Skeletal muscle satellite cell (primary cell): ENCODE measurements around the gene MTMR2.

Experiments used
- H3K27me3 ChIP-seq: 2 replicates; pipeline ENCODE4 v1.7.0; 2013; ENCODE audit warnings: low read length; ENCODE audit not compliant: control insufficient read depth, insufficient read depth
- H3K36me3 ChIP-seq: 2 replicates; pipeline ENCODE4 v1.7.0; 2013; ENCODE audit warnings: mild to moderate bottlenecking, control low read depth, low read length; ENCODE audit not compliant: insufficient read depth
- H3K4me1 ChIP-seq: 2 replicates; pipeline ENCODE4 v1.7.0; 2013; ENCODE audit warnings: low read length; ENCODE audit not compliant: control insufficient read depth, insufficient read depth
- H3K4me2 ChIP-seq: 2 replicates; pipeline ENCODE4 v1.7.0; 2013; ENCODE audit warnings: mild to moderate bottlenecking, low read length
- H3K4me3 ChIP-seq: 2 replicates; pipeline ENCODE4 v1.7.0; 2013; ENCODE audit warnings: low read length
- H3K9ac ChIP-seq: 2 replicates; pipeline ENCODE4 v1.7.0; 2013; ENCODE audit warnings: mild to moderate bottlenecking, low read depth, low read length, moderate library complexity
- H3K9me3 ChIP-seq: replicated peaks from 2 replicates; pipeline ENCODE4 v1.7.0; 2013; ENCODE audit warnings: mild to moderate bottlenecking, control low read depth, low read length

The MTMR2 gene

DNA sequence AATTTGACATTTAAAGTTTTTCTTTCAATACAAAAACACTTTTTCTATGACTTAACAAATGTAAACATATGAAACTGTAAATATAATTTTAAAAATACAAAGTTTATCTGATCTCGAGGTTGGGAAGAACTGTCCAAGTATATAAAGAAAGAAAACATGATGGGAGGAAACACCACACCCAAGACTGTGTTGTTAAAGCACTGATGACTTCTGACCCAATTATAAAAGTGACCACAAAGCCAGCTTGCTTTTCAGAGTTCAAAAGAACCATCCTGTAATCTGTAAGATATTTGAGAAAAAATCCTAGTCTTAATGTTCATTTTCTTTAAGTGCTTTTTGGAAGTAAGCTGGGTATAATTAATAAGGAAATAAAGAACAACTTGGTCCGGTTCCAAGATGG, 118.0 kb downstream of the MTMR2 start:
- no peaks in the 10 kb centered on the region for H3K4me1 ChIP-seq
- no peak overlapping the region for H3K9ac ChIP-seq
- H3K4me2 ChIP-seq: no peak overlapping the region

DNA sequence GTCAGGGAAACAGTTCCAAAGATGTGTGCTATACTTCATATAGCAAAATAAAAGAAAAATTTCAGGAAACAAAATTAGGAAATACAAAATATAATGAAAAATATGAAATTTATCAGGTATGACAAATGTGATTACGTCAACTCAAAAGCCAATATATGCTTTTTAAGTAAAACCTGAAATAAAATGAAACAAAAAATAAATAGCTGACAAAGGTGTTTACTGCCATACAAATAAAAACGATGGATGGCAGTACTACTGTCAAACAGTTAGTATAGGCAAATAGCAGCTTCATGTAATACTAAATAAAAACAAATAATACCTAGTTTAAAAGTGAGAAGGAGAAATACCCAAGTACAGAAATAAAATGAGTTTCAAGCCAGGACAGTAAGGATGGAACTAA, 119.9 kb downstream of the MTMR2 start:
- Histone ChIP-seq H3K4me2 (no peak overlapping the region), H3K4me1 (no peaks in the 10 kb centered on the region), H3K36me3 (peaks cover 16% of the 10 kb centered on the region), H3K4me3 (no peak overlapping the region), H3K9me3 (no peaks in the 10 kb centered on the region), H3K9ac (no peak overlapping the region), H3K27me3 (no peaks in the 10 kb centered on the region)

More for the DNA sequence above, 118.0 kb downstream of the MTMR2 start:
- Histone ChIP-seq H3K4me3 (no peak overlapping the region), H3K9me3 (no peaks in the 10 kb centered on the region), H3K27me3 (no peaks in the 10 kb centered on the region), H3K36me3 (peaks cover 16% of the 10 kb centered on the region)

DNA sequence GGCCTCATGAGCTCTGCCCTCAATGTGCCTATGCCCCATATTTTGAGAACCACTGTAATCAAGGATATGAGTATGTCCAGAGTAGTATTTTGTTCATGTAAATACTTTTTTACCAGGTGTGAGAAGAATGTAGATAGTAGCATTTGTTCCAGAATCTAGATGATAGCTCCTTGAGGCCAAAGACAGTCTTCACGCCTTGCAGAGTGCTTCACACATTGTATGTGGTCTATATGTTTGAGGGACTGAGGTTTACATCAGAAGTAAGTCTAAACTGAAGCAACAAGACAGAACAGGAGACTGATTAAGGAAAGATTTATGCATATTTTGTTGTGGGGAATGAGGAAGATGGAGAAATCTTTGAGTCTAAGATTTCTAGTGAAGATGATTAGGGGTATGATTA, 121.1 kb downstream of the MTMR2 start:
- Histone ChIP-seq H3K36me3 (peaks cover 16% of the 10 kb centered on the region), H3K27me3 (no peaks in the 10 kb centered on the region), H3K9me3 (no peaks in the 10 kb centered on the region), H3K4me1 (no peaks in the 10 kb centered on the region), H3K4me3 (no peak overlapping the region), H3K4me2 (no peak overlapping the region), H3K9ac (no peak overlapping the region)

DNA sequence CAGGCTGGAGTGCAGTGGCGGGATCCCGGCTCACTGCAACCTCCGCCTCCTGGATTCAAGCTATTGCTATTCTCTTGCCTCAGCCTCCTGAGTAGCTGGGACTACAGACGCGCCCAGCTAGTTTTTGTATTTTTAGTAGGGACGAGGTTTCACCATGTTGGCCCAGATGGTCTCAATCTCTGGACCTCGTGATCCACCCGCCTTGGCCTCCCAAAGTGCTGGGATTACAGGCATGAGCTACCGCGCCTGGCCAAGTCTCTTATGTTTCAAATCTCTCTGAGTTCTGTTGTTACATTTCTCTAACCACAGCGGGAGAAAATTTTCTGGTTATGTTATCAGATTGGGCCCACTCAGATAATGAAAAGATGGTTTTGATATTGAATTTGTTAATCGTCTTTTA, 123.5 kb downstream of the MTMR2 start:
- H3K9me3 ChIP-seq: no peaks in the 10 kb centered on the region
- no peaks in the 10 kb centered on the region for H3K4me1 ChIP-seq
- H3K27me3 ChIP-seq: no peaks in the 10 kb centered on the region
- peaks cover 16% of the 10 kb centered on the region for H3K36me3 ChIP-seq
- no peak overlapping the region for H3K4me2 ChIP-seq
- no peak overlapping the region for H3K4me3 ChIP-seq
- H3K9ac ChIP-seq: no peak overlapping the region

DNA sequence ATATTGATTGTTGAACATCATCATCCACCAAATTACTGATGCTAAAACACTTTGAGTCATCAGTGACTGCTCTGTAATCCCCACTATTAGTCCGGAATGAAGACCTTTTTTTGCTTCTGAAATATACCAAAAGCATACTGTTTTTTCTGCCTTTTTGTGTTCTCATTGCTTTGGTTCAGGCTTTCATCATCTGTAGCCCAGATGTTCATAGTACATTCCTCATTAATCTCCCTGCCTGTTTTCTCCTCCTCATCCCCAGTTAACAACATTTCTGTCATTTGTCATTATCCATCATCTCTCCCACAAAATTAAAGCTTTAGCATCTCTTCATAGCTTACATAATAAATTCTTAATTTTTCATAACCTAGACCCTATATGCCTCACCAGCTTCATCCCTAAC, 124.4 kb downstream of the MTMR2 start:
- Histone ChIP-seq H3K9me3 (no peaks in the 10 kb centered on the region), H3K4me1 (no peaks in the 10 kb centered on the region), H3K4me2 (no peak overlapping the region), H3K4me3 (no peak overlapping the region), H3K9ac (no peak overlapping the region), H3K36me3 (peaks cover 10% of the 10 kb centered on the region), H3K27me3 (no peaks in the 10 kb centered on the region)

DNA sequence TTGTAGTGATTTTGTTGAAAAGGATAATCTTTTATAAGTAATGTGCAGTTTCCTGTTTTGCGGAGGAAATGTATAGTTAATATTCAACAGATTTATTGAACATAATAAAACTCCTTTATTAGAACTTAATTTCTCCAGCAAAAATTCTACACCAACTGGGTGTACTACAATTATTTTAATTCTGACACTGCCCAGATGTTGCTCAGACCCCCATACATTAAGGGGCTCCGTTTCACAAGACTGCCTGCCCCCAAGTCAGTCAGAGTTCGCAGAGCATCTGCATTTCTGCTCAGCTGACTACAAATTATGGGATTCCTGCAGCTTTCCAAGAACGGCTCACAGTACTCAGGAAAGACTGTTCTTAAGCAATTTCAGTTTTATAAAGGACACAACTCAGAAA, 127.4 kb downstream of the MTMR2 start:
- no peak overlapping the region for H3K4me3 ChIP-seq
- peaks cover 1% of the 10 kb centered on the region for H3K36me3 ChIP-seq
- no peak overlapping the region for H3K4me2 ChIP-seq
- no peak overlapping the region for H3K9ac ChIP-seq
- no peaks in the 10 kb centered on the region for H3K9me3 ChIP-seq
- peaks cover 8% of the 10 kb centered on the region for H3K4me1 ChIP-seq
- H3K27me3 ChIP-seq: no peaks in the 10 kb centered on the region

DNA sequence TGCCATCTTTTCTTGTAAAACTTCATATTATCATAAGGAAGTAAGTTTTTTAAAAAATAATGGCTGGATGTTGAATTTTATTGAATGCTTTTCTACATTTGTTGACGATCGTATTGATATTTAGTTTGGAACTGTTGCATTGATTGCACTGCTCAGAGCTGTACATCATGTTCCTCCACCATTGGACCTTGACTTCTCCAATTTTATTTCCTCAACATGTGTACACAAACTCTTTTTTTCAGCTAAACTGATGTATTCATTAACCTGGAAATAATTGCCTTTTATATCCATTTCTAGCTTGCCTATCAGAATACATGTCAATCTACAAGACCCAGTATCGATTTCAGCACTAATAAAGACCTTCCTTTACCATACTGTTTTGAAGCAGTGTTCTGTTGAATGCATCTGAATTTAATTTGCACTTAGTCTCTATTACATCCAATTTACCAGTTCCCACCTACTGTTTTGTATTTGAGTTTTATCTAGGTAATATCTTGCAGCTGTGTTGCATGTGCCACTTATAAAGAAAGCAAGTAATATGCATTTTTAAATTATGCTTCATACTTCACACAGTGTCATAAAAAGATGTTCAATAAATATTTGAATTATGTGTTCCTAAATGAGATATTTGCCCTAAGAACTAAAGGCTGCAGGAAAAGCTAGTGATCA, 128.1 kb downstream of the MTMR2 start:
- no peak overlapping the region for H3K9ac ChIP-seq
- peaks cover 11% of the 10 kb centered on the region for H3K4me1 ChIP-seq
- no peaks in the 10 kb centered on the region for H3K36me3 ChIP-seq
- H3K4me3 ChIP-seq: no peak overlapping the region
- H3K9me3 ChIP-seq: no peaks in the 10 kb centered on the region
- H3K4me2 ChIP-seq: no peak overlapping the region
- H3K27me3 ChIP-seq: no peaks in the 10 kb centered on the region

DNA sequence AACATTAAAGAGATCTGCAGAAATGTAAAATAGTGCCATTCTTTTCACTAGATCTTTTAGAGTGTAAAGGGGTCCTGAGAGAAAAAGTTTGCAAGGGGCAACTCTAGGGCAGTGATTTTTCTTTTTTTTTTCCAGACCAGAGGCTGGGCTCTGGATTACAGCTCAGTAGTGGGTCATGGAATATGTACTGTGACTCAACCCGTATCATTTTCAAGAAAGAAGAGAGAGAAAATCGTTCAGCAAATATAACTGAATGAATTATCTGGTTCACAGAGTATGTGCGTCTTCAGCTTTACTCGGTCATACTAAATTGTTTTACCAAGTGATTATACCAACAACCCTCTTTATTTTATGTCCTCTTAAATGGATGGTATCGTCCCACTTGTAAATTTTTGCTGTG, 129.8 kb downstream of the MTMR2 start:
- no peaks in the 10 kb centered on the region for H3K9me3 ChIP-seq
- H3K4me3 ChIP-seq: no peak overlapping the region
- no peak overlapping the region for H3K9ac ChIP-seq
- H3K36me3 ChIP-seq: no peaks in the 10 kb centered on the region
- H3K4me1 ChIP-seq: peaks cover 11% of the 10 kb centered on the region
- H3K4me2 ChIP-seq: peak overlapping the region; percentile 46
- no peaks in the 10 kb centered on the region for H3K27me3 ChIP-seq

DNA sequence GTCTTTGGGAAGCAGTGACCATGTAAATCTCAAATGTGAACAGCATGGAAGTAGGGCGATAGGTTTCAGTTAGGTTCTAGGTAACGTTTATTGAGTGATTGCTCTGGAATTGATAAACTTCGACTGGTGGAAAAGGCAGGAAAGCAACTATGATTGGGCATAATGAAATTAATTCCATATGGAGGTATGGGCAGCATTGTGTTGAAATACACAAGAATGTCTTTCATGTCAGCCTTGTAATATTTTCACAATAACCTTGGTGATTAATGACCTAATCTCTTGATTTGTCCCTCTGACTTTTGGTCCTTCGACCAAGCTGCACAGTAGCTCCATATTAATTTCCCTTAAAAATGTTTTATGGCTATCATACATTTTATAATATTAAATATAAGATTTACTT, 130.8 kb downstream of the MTMR2 start:
- Histone ChIP-seq H3K4me1 (peaks cover 16% of the 10 kb centered on the region), H3K4me2 (no peak overlapping the region), H3K27me3 (no peaks in the 10 kb centered on the region), H3K4me3 (no peak overlapping the region), H3K36me3 (no peaks in the 10 kb centered on the region), H3K9me3 (no peaks in the 10 kb centered on the region), H3K9ac (no peak overlapping the region)

DNA sequence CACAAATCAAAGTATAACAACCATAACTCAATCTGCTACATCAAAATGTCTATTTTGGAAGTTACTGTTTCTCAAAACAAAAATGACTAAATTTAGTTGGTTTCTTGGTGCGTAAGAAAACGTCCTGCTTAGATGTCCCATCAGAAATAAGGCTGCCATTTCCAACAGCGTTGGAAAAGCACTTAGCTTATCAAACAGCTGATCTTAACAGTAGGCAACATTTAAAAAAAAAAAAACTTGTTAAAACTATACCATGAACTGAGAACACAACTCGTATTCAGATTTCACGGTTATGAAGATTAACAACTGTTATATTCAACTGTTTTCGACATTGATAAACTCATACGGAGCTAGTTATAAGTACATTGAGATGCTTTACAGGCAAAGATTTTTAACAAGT, 131.2 kb downstream of the MTMR2 start:
- Histone ChIP-seq H3K9ac (no peak overlapping the region), H3K36me3 (no peaks in the 10 kb centered on the region), H3K9me3 (no peaks in the 10 kb centered on the region), H3K4me2 (no peak overlapping the region), H3K4me3 (no peak overlapping the region), H3K4me1 (peaks cover 20% of the 10 kb centered on the region), H3K27me3 (no peaks in the 10 kb centered on the region)

DNA sequence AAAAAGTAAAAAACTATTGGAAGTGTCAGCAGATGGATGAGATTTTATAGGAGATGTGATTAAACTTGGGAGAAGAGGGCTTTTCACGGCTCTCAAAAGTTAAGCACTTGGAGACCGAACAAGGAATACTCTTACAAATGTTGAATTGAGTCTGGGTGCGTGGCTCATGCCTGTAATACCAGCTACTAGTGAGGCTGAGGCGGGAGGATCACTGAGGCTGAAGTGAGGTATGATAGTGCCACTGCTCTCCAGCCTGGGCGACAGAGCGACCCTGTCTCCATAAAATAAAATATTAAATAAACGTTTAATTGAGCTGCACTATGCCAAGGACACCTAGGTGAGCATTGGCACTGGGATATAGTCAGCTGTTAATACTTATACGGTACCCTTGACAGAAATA, 131.7 kb downstream of the MTMR2 start:
- no peak overlapping the region for H3K9ac ChIP-seq
- H3K4me2 ChIP-seq: peak overlapping the region; percentile 92
- no peak overlapping the region for H3K4me3 ChIP-seq

DNA sequence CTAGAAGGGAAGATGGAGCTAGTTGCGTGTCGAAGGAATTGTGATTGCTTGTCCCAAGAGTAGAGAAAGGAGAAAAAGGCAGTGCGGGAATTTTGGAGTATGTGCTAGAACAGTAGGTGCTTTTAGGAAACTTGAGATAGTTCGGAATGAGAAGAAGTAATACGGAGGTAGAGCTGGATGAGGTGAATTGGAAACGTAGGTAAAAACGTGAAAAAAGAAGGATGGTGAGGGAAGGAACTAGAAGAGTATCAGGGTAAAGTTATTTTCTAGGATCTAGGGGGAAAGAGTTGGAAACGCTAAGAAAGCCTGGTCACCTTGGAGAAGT, 132.2 kb downstream of the MTMR2 start:
- peaks cover 4% of the 10 kb centered on the region for H3K36me3 ChIP-seq
- no peaks in the 10 kb centered on the region for H3K27me3 ChIP-seq
- peaks cover 20% of the 10 kb centered on the region for H3K4me1 ChIP-seq
- H3K4me3 ChIP-seq: peak overlapping the region; percentile 93
- no peaks in the 10 kb centered on the region for H3K9me3 ChIP-seq
- peak overlapping the region; percentile 92 for H3K4me2 ChIP-seq
- peak overlapping the region; percentile 94 for H3K9ac ChIP-seq

More for the DNA sequence above, 131.7 kb downstream of the MTMR2 start:
- H3K4me1 ChIP-seq: peaks cover 20% of the 10 kb centered on the region
- no peaks in the 10 kb centered on the region for H3K9me3 ChIP-seq
- H3K36me3 ChIP-seq: no peaks in the 10 kb centered on the region
- H3K27me3 ChIP-seq: no peaks in the 10 kb centered on the region
